Measurements from ENCODE around the gene CHSY3. TPM values are rescaled to one million over a fixed set of nuclear protein-coding genes. Genes with fewer than 3 reads are reported as not detected.
A peak's percentile ranks its signal among the peaks of the same experiment; 100 is the strongest.

Gene CHSY3
- total and polyA plus RNA-seq, 7 donors = 0.33 to 2.9 (median 0.67) TPM

DNA sequence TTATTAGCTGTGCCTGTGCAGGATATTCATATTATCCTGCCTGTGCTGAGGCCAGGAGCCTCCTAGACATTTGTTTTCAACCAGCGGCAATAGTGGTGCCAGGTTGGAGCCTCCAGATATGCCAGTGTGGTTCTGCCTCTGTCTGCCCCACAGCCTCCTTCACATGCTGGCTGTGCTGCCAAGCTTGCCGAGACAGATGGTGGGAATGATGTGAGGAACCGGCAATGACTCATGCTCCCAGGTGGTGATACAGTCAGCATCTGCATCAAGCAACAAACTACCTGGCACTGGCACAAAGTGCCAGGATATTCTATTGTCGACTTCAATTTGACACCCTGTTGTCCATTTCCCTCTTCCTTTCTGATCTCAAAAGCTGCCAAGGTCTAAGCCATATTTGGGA is 285.7 kb downstream of the CHSY3 start:
- Histone ChIP-seq H3K36me3 (ENCODE audit: insufficient read depth in 1 of 2, low read depth in 1 of 2) (no peaks in the 10 kb centered on the region), H3K27me3 (ENCODE audit: insufficient read depth in 3 of 3, low read length in 2 of 3) (no peaks in the 10 kb centered on the region), H3K4me3 (no peak overlapping the region), H3K4me1 (no peaks in the 10 kb centered on the region), H3K9me3 (no peaks in the 10 kb centered on the region), H3K27ac (no peak overlapping the region)
- intact Hi-C loops (cut with DNase I) = no loop called here
- ATAC-seq (no peak), DNase-seq (no peak)
- TF ChIP-seq, protein P1, sequence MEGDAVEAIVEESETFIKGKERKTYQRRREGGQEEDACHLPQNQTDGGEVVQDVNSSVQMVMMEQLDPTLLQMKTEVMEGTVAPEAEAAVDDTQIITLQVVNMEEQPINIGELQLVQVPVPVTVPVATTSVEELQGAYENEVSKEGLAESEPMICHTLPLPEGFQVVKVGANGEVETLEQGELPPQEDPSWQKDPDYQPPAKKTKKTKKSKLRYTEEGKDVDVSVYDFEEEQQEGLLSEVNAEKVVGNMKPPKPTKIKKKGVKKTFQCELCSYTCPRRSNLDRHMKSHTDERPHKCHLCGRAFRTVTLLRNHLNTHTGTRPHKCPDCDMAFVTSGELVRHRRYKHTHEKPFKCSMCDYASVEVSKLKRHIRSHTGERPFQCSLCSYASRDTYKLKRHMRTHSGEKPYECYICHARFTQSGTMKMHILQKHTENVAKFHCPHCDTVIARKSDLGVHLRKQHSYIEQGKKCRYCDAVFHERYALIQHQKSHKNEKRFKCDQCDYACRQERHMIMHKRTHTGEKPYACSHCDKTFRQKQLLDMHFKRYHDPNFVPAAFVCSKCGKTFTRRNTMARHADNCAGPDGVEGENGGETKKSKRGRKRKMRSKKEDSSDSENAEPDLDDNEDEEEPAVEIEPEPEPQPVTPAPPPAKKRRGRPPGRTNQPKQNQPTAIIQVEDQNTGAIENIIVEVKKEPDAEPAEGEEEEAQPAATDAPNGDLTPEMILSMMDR (IDR thresholded peaks at IDR 0.05) = no peak
- WGBS, 3 donors = 70 to 80% (median 73%) methylated on average over 4 of the region's 4 CpGs

DNA sequence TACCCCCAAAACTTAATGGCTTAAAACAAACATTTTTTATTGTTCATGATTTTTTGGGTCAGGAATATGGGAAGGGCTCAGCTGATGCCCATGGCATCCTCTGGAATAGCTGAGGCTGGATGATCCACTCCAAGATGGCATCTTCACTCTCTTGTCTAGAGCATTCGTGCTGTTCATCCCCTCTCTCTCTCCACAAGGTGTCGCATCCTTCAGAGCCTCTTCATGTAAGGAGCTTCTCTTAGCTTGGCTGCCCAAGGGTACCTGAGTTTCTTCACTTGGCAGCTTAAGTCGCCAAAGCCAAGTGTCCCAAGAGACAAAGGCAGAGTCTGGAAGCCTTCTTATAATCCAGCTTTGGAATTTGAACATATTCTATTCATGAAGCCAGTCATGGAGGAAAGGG is 294.7 kb downstream of the CHSY3 start:
- Histone ChIP-seq H3K27ac (no peak overlapping the region), H3K9me3 (no peaks in the 10 kb centered on the region), H3K36me3 (ENCODE audit: insufficient read depth in 1 of 2, low read depth in 1 of 2) (no peaks in the 10 kb centered on the region), H3K4me1 (no peaks in the 10 kb centered on the region), H3K27me3 (ENCODE audit: insufficient read depth in 3 of 3, low read length in 2 of 3) (no peaks in the 10 kb centered on the region), H3K4me3 (no peak overlapping the region)
- DNase-seq (no peak), ATAC-seq (no peak)
- TF ChIP-seq, protein P1 (IDR thresholded peaks at IDR 0.05) = peak; percentile 3
- intact Hi-C loops (cut with DNase I) = no loop called here
- 58 to 66% (median 60%) methylated on average over 3 of the region's 3 CpGs for WGBS, 3 donors

DNA sequence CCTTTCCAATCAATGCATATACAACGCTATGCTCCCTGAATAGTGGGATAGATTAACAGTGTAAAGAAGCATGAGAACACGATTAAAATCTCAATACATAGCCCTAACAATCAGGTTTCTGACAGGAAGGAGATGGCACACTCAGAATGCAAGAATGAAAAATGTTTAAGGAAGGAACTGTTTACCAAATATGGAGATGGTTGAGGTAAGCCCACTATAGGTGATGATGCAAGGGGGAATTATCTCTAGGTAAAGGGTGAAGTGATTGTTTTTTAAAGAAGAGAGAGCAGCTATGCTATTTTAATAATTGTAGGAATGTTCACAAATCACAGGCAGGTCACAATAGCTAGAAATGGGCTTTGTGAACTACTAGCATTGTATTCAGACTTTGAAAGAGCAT is 302.4 kb downstream of the CHSY3 start:
- no peak for DNase-seq
- TF ChIP-seq, protein P1 (IDR thresholded peaks at IDR 0.05) = no peak
- 71 to 77% (median 72%) methylated on average over 2 of the region's 2 CpGs for WGBS, 3 donors
- Histone ChIP-seq H3K4me1 (no peaks in the 10 kb centered on the region), H3K36me3 (ENCODE audit: insufficient read depth in 1 of 2, low read depth in 1 of 2) (no peaks in the 10 kb centered on the region), H3K9me3 (no peaks in the 10 kb centered on the region), H3K27ac (no peak overlapping the region), H3K27me3 (ENCODE audit: insufficient read depth in 3 of 3, low read length in 2 of 3) (no peaks in the 10 kb centered on the region), H3K4me3 (no peak overlapping the region)
- intact Hi-C loops (cut with DNase I) = no loop called here
- no peak for ATAC-seq

DNA sequence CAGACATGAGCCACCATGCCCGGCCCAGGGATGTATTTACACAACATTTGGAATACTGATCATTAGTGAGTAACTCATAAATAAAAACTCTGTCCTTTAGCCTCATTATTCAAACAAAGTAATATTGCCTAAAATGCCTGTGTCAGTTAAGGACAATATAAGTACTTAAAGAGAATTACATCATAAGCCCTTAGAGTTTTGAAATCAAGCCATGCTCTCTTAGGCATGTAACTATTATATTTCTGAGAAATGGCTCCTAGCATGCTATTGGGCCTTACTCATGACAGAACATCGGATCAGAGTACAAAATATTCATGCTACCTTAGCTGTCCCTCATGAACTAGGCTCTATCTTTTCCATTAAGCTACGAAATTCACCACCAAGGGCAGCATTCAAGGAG is 309.3 kb downstream of the CHSY3 start:
- Histone ChIP-seq H3K4me1 (no peaks in the 10 kb centered on the region), H3K4me3 (no peak overlapping the region), H3K36me3 (ENCODE audit: insufficient read depth in 1 of 2, low read depth in 1 of 2) (no peaks in the 10 kb centered on the region), H3K27me3 (ENCODE audit: insufficient read depth in 3 of 3, low read length in 2 of 3) (no peaks in the 10 kb centered on the region), H3K9me3 (no peaks in the 10 kb centered on the region), H3K27ac (no peak overlapping the region)
- TF ChIP-seq, protein P1 (IDR thresholded peaks at IDR 0.05) = no peak
- intact Hi-C loops (cut with DNase I) = no loop called here
- ATAC-seq (no peak), DNase-seq (no peak)
- WGBS, 3 donors = 70 to 74% (median 72%) methylated on average over 3 of the region's 3 CpGs

DNA sequence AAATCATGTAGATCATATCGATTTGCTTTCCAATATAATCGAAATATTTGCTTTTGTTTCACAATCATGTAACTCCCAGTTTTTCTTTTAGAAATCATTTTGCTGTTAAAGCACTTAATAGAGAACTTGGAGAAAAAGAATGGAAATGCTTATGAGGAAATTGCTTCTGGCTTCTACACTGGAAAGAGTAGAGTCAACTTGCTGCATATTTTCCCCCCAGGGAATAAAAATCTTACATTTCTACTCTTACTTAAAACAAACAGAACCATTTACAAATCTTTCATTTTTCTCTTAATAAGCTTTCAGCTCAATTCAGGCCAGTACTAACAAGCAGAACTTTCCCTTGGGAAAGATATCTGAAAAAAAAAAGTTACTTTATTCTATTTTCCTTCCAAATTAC is 312.0 kb downstream of the CHSY3 start:
- no peaks in the 10 kb centered on the region for H3K4me1 ChIP-seq
- TF ChIP-seq, protein P1 (IDR thresholded peaks at IDR 0.05) = no peak

More for the DNA sequence above, 312.0 kb downstream of the CHSY3 start:
- Histone ChIP-seq H3K9me3 (no peaks in the 10 kb centered on the region), H3K4me3 (no peak overlapping the region), H3K27ac (no peak overlapping the region), H3K27me3 (ENCODE audit: insufficient read depth in 3 of 3, low read length in 2 of 3) (no peaks in the 10 kb centered on the region), H3K36me3 (ENCODE audit: insufficient read depth in 1 of 2, low read depth in 1 of 2) (no peaks in the 10 kb centered on the region)
- intact Hi-C loops (cut with DNase I) = no loop called here
- ATAC-seq (no peak), DNase-seq (no peak)
- 74 to 79% (median 78%) methylated on average over 2 of the region's 2 CpGs for WGBS, 3 donors
